CD14-positive monocyte (primary cell): ENCODE measurements around the gene OGG1. TPM values are rescaled to one million over a fixed set of nuclear protein-coding genes. Genes with fewer than 3 reads are reported as not detected.
A peak's percentile ranks its signal among the peaks of the same experiment; 100 is the strongest.

ENCODE experiments used
- DNase-seq, 3 donors: peaks; one replicate each; pipeline ENCODE4 v3.0.0-alpha.2; 2011 to 2022
- H2AFZ ChIP-seq: 2 replicates; pipeline ENCODE4 v1.6.0; 2012; ENCODE audit warnings: mild to moderate bottlenecking, low read depth, low read length, inconsistent platforms; ENCODE audit not compliant: insufficient read depth, poor library complexity, severe bottlenecking
- H3K27ac ChIP-seq, 2 donors: 1 replicate in 1 of 2; 2 replicates in 1 of 2; pipeline ENCODE4 v1.5.1; 2012 to 2013; ENCODE audit warnings: low read length in 2 of 2, control low read depth in 1 of 2, inconsistent platforms in 1 of 2, low read depth in 1 of 2, mild to moderate bottlenecking in 1 of 2
- H3K27me3 ChIP-seq, 2 donors: one replicate each; pipeline versions ENCODE4 v1.6.0 to v1.6.1; 2011 to 2013; ENCODE audit warnings: low read length in 2 of 2; ENCODE audit not compliant: control insufficient read depth in 2 of 2, insufficient read depth in 2 of 2
- H3K36me3 ChIP-seq, 2 donors: replicated peaks in 1 of 2; 1 replicate in 1 of 2; 2 replicates in 1 of 2; pipeline versions ENCODE4 v1.5.1 to v1.6.1; 2012 to 2013; ENCODE audit warnings: low read length in 2 of 2, control low read depth in 1 of 2, inconsistent platforms in 1 of 2, mild to moderate bottlenecking in 1 of 2; ENCODE audit not compliant: insufficient read depth in 2 of 2, control insufficient read depth in 1 of 2
- H3K4me1 ChIP-seq, 2 donors: 1 replicate in 1 of 2; 2 replicates in 1 of 2; pipeline versions ENCODE4 v1.5.1 to v1.6.1; 2012 to 2013; ENCODE audit warnings: low read length in 2 of 2, control low read depth in 1 of 2, inconsistent platforms in 1 of 2, mild to moderate bottlenecking in 1 of 2, moderate library complexity in 1 of 2; ENCODE audit not compliant: insufficient read depth in 2 of 2, control insufficient read depth in 1 of 2
- H3K4me2 ChIP-seq: replicated peaks from 2 replicates; pipeline ENCODE3; 2012; ENCODE audit warnings: low read length, moderate library complexity, mild to moderate bottlenecking; ENCODE audit not compliant: poor library complexity, severe bottlenecking; ENCODE audit errors: extremely low read depth
- H3K4me3 ChIP-seq, 3 experiments: fragments of 200-600 bp in 1 of 3; sonication (generic) in 1 of 3; replicated peaks in 1 of 3; 1 replicate in 2 of 3; 2 replicates in 1 of 3; pipeline ENCODE4 v1.5.1; 2011 to 2013; ENCODE audit warnings: low read length in 3 of 3, mild to moderate bottlenecking in 3 of 3, control low read depth in 2 of 3, low read depth in 2 of 3, inconsistent platforms in 1 of 3, moderate library complexity in 1 of 3
- H3K79me2 ChIP-seq: 2 replicates; pipeline ENCODE4 v1.6.0; 2012; ENCODE audit warnings: mild to moderate bottlenecking, control low read depth, inconsistent platforms, low read length, moderate library complexity; ENCODE audit not compliant: insufficient read depth
- H3K9ac ChIP-seq: 2 replicates; pipeline ENCODE4 v1.6.0; 2017; ENCODE audit warnings: low read length, mild to moderate bottlenecking; ENCODE audit not compliant: insufficient read depth, poor library complexity, severe bottlenecking
- H3K9me3 ChIP-seq, 2 donors: replicated peaks in 1 of 2; 1 replicate in 1 of 2; 2 replicates in 1 of 2; pipeline versions ENCODE4 v1.5.1 to v1.6.1; 2012 to 2013; ENCODE audit warnings: low read length in 2 of 2, control low read depth in 1 of 2; ENCODE audit not compliant: control insufficient read depth in 1 of 2, insufficient read depth in 1 of 2
- H4K20me1 ChIP-seq: 2 replicates; pipeline ENCODE4 v1.6.0; 2012; ENCODE audit warnings: mild to moderate bottlenecking, low read length, control low read depth, moderate library complexity; ENCODE audit not compliant: insufficient read depth
- H3K27ac Mint-ChIP-seq, 7 donors: one replicate each; pipeline ENCODE4 v1.8.0; 2020; ENCODE audit warnings: mild to moderate bottlenecking in 7 of 7, mixed read lengths in 7 of 7, moderate library complexity in 6 of 7, inconsistent platforms in 2 of 7
- H3K27me3 Mint-ChIP-seq, 3 donors: one replicate each; pipeline ENCODE4 v1.8.0; 2021 to 2022; ENCODE audit warnings: low read depth in 3 of 3, mild to moderate bottlenecking in 3 of 3, mixed read lengths in 3 of 3, moderate library complexity in 3 of 3, inconsistent platforms in 1 of 3
- H3K36me3 Mint-ChIP-seq, 2 donors: one replicate each; pipeline ENCODE4 v1.8.0; 2020; ENCODE audit warnings: mixed read lengths in 2 of 2, inconsistent platforms in 1 of 2, mild to moderate bottlenecking in 1 of 2
- H3K4me1 Mint-ChIP-seq: one replicate; pipeline ENCODE4 v1.8.0; 2020; ENCODE audit warnings: mild to moderate bottlenecking, mixed read lengths
- H3K4me3 Mint-ChIP-seq, 2 donors: one replicate each; pipeline ENCODE4 v1.8.0; 2020; ENCODE audit warnings: mild to moderate bottlenecking in 2 of 2, mixed read lengths in 2 of 2, moderate library complexity in 1 of 2
- H3K9me3 Mint-ChIP-seq, 7 donors: one replicate each; pipeline ENCODE4 v1.8.0; 2020 to 2022; ENCODE audit warnings: mixed read lengths in 7 of 7, mild to moderate bottlenecking in 6 of 7, moderate library complexity in 6 of 7, inconsistent platforms in 2 of 7
- WGBS: methylation state at CpG from one replicate; pipeline ENCODE4 v1.1.5; 2013; ENCODE audit warnings: missing lambda C conversion rate; ENCODE audit not compliant: insufficient coverage; 5-methylcytosine and 5-hydroxymethylcytosine counted together
- intact Hi-C, 2 donors: fragments of 100-400 bp; cut with micrococcal nuclease; formaldehyde crosslinking; loops; one replicate each; pipeline versions ENCODE4 v1.15.0 to v1.15.1; 2023
- polyA plus RNA-seq, 3 donors: library from polyadenylated mRNA; depleted of rRNA in 1 of 3; unstranded in 2 of 3; stranded (reverse) in 1 of 3; fragments of 300-500 nt in 2 of 3; fragments of >200 nt in 1 of 3; fragmentation: Illumina TruSeq in 2 of 3; gene quantifications; 1 replicate in 2 of 3; 2 replicates in 1 of 3; pipeline ENCODE4 v1.2.3, GENCODE V29; 2012 to 2021
- TF ChIP-seq, protein P1 (sequence below): fragments of 200-600 bp; IDR thresholded peaks from one replicate; pipeline ENCODE4 v1.8.0; 2022; ENCODE audit warnings: antibody characterized with exemption, mild to moderate bottlenecking

Gene OGG1
- polyA plus RNA-seq, 3 donors: 17.4 to 21.9 (median 20.5) TPM

DNA sequence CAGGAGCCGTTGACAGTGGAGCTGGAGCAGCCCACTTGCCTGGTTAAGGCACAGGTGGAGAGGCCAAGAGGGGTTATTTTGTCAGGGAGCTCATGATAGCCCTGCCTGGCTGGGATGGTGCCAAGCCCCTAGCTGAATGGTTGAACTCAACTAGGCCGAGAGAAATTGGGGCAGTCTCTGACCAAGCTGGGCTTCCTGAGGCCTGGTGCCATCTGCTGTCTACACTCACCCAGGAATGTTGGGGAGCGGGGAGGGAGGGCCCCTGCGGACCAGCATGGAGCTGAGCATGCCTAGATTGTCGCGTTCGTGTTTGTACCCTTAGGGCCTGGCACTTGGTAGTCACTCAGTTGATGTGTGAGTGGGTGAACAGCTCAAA, 17.0 kb upstream of the OGG1 start:
- Histone ChIP-seq H3K36me3 (peaks cover 30 to 39% of the 10 kb centered on the region in 2 donors), H3K27ac (peak overlapping the region; percentile 90 to 96), H3K4me1 (peaks cover 40 to 46% of the 10 kb centered on the region in 2 donors), H3K79me2 (peaks cover 62% of the 10 kb centered on the region), H2AFZ (peak overlapping the region; percentile 88), H3K9me3 (no peaks in the 10 kb centered on the region), H3K4me2 (peak overlapping the region; percentile 94), H3K9ac (peak overlapping the region; percentile 93), H3K27me3 (no peaks in the 10 kb centered on the region), H4K20me1 (peaks cover 54% of the 10 kb centered on the region), H3K4me3 (peak overlapping the region; percentile 81 to 94 (median 85))
- Mint-ChIP-seq H3K27me3 (peaks cover 0 to 1% (median 0%) of the 10 kb centered on the region in 3 donors), H3K27ac (peak overlapping the region; percentile 46 to 93 (median 90)), H3K36me3 (peaks cover 28 to 43% of the 10 kb centered on the region in 2 donors), H3K4me1 (peaks cover 44% of the 10 kb centered on the region), H3K4me3 (peak overlapping the region; percentile 87 to 95), H3K9me3 (no peaks in the 10 kb centered on the region)
- DNase-seq: no peak
- TF ChIP-seq, protein P1, sequence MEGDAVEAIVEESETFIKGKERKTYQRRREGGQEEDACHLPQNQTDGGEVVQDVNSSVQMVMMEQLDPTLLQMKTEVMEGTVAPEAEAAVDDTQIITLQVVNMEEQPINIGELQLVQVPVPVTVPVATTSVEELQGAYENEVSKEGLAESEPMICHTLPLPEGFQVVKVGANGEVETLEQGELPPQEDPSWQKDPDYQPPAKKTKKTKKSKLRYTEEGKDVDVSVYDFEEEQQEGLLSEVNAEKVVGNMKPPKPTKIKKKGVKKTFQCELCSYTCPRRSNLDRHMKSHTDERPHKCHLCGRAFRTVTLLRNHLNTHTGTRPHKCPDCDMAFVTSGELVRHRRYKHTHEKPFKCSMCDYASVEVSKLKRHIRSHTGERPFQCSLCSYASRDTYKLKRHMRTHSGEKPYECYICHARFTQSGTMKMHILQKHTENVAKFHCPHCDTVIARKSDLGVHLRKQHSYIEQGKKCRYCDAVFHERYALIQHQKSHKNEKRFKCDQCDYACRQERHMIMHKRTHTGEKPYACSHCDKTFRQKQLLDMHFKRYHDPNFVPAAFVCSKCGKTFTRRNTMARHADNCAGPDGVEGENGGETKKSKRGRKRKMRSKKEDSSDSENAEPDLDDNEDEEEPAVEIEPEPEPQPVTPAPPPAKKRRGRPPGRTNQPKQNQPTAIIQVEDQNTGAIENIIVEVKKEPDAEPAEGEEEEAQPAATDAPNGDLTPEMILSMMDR: no peak
- intact Hi-C loops: loop anchor here in 1 of 2 donors (5.0 kb wide), 2 partner anchors 60 to 335 kb away; partner anchors contain the start of genes ARPC4, SETD5 and TADA3
- WGBS: 52% methylated on average over 7 of the region's 7 CpGs

DNA sequence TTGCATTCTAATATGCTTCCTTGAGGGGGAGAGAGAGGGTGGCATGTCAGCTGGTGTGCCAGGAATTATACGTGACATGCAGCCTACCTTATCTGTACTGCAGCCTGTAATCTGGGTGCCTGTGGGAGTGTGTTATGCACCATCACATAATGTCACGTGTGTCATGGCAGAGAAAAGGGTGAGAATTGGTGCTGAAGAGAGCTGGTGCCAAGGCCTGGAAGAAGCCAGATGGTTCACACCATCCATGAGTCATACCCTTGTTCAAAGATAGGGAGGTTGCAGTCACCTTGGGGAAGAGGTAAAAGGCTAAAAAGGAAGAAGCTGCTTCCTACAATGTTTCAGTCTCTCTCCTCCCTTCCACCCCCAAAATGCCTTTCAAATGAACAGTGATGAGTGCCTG, 12.9 kb upstream of the OGG1 start:
- peaks cover 34 to 37% of the 10 kb centered on the region in 2 donors for H3K4me1 ChIP-seq
- no peak overlapping the region for H3K4me2 ChIP-seq
- no peak overlapping the region for H3K9ac ChIP-seq
- H3K79me2 ChIP-seq: peaks cover 81% of the 10 kb centered on the region
- Mint-ChIP-seq H3K9me3 (no peaks in the 10 kb centered on the region), H3K4me1 (peaks cover 35% of the 10 kb centered on the region), H3K27ac (no peak overlapping the region), H3K4me3 (no peak overlapping the region), H3K27me3 (peaks cover 0 to 1% (median 0%) of the 10 kb centered on the region in 3 donors), H3K36me3 (peaks cover 68 to 84% of the 10 kb centered on the region in 2 donors)
- H3K9me3 ChIP-seq: no peaks in the 10 kb centered on the region
- peaks cover 94% of the 10 kb centered on the region for H4K20me1 ChIP-seq
- H2AFZ ChIP-seq: no peak overlapping the region
- 40% methylated on average over 1 of the region's 2 CpGs for WGBS
- no peaks in the 10 kb centered on the region for H3K27me3 ChIP-seq
- TF ChIP-seq, protein P1: no peak
- no peak for DNase-seq
- intact Hi-C loops: no loop called here
- H3K4me3 ChIP-seq: no peak overlapping the region
- peak overlapping the region in 1 of 2 donors; percentile 30 for H3K27ac ChIP-seq
- H3K36me3 ChIP-seq: peaks cover 71 to 80% of the 10 kb centered on the region in 2 donors
